SK-N-SH (cell line): Measurements from ENCODE around the gene MGAT4B.

ENCODE experiments used
- CHD2 ChIP-seq: fragments of 150-350 bp; IDR thresholded peaks from 2 replicates; pipeline ENCODE4 v1.6.1; 2018; ENCODE audit warnings: low read length; ENCODE audit not compliant: partially characterized antibody
- CTCF ChIP-seq: fragments of 200-600 bp; sonication (generic); IDR thresholded peaks from 2 replicates; pipeline ENCODE4 v1.6.1; 2017; ENCODE audit warnings: antibody characterized with exemption, mild to moderate bottlenecking, moderate library complexity
- EZH2phosphoT487 ChIP-seq: fragments of 200-600 bp; sonication (generic); IDR thresholded peaks from 2 replicates; pipeline ENCODE4 v1.6.1; 2017; ENCODE audit warnings: low read depth, mixed run types, mild to moderate bottlenecking, antibody characterized with exemption, moderate library complexity, borderline replicate concordance
- GABPA ChIP-seq: IDR thresholded peaks from 2 replicates; pipeline ENCODE4 v1.4.0; 2012; ENCODE audit warnings: low read depth, mild to moderate bottlenecking
- MAX ChIP-seq: IDR thresholded peaks from 2 replicates; pipeline ENCODE4 v1.4.0; 2012; ENCODE audit warnings: low read depth
- NFIC ChIP-seq: IDR thresholded peaks from 2 replicates; pipeline ENCODE4 v1.4.0; 2012; ENCODE audit warnings: borderline replicate concordance
- POLR2AphosphoS5 ChIP-seq: IDR thresholded peaks from 2 replicates; pipeline ENCODE4 v1.6.1; 2012; ENCODE audit warnings: low read depth, low read length
- RFX5 ChIP-seq: IDR thresholded peaks from 2 replicates; pipeline ENCODE4 v1.6.1; 2012; ENCODE audit warnings: mild to moderate bottlenecking, improper control_type of control experiment, low read length

- no peak for TF ChIP-seq GABPA
- no peak for TF ChIP-seq RFX5
- TF ChIP-seq POLR2AphosphoS5: no peak
- no peak for TF ChIP-seq CTCF
- no peak for TF ChIP-seq MAX
- TF ChIP-seq EZH2phosphoT487: no peak
- TF ChIP-seq CHD2: no peak
- no peak for TF ChIP-seq NFIC
Measured at GRCh38 chr5:179762781-179763176, 43.9 kb downstream of the MGAT4B start.
